Fibroblast of lung (primary cell): Measurements from ENCODE around the gene RPS6KC1. TPM values are rescaled to one million over a fixed set of nuclear protein-coding genes. Genes with fewer than 3 reads are reported as not detected.

Experiments
- DNase-seq, 2 donors: peaks; one replicate each; pipeline versions ENCODE4 v3.0.0 to v3.0.0-alpha.2; 2010; ENCODE audit warnings: low read depth in 2 of 2
- H2AFZ ChIP-seq: 2 replicates; pipeline ENCODE4 v1.5.1; 2012; ENCODE audit warnings: low read length, control low read depth, inconsistent platforms
- H3K27ac ChIP-seq: 2 replicates; pipeline ENCODE4 v1.5.1; 2011; ENCODE audit warnings: low read length, control low read depth; ENCODE audit not compliant: insufficient read depth
- H3K27me3 ChIP-seq: 2 replicates; pipeline ENCODE4 v1.5.1; 2011; ENCODE audit warnings: mild to moderate bottlenecking, low read length; ENCODE audit not compliant: control insufficient read depth, insufficient read depth
- H3K36me3 ChIP-seq: 2 replicates; pipeline ENCODE4 v1.5.1; 2011; ENCODE audit warnings: low read length; ENCODE audit not compliant: control insufficient read depth, insufficient read depth
- H3K4me1 ChIP-seq: 2 replicates; pipeline ENCODE4 v1.5.1; 2011; ENCODE audit warnings: low read length; ENCODE audit not compliant: control insufficient read depth, insufficient read depth; ENCODE audit errors: extremely low read depth
- H3K4me2 ChIP-seq: 2 replicates; pipeline ENCODE4 v1.5.1; 2011; ENCODE audit warnings: low read length, control low read depth; ENCODE audit not compliant: insufficient read depth; ENCODE audit errors: extremely low read depth
- H3K4me3 ChIP-seq, 4 experiments: fragments of 200-600 bp in 1 of 4; sonication (generic) in 1 of 4; replicated peaks in 1 of 4; 2 replicates each; pipeline ENCODE4 v1.5.1; 2011 to 2016; ENCODE audit warnings: low read length in 4 of 4, low read depth in 3 of 4, mild to moderate bottlenecking in 3 of 4, control low read depth in 2 of 4, inconsistent platforms in 1 of 4, mixed read lengths in 1 of 4; ENCODE audit not compliant: insufficient read depth in 1 of 4; ENCODE audit errors: control extremely low read depth in 1 of 4
- H3K79me2 ChIP-seq: 2 replicates; pipeline ENCODE4 v1.5.1; 2012; ENCODE audit warnings: mild to moderate bottlenecking, low read length, inconsistent platforms; ENCODE audit not compliant: control insufficient read depth, insufficient read depth
- H3K9ac ChIP-seq: 2 replicates; pipeline ENCODE4 v1.5.1; 2011; ENCODE audit warnings: mild to moderate bottlenecking, low read length, control low read depth; ENCODE audit not compliant: insufficient read depth
- H3K9me3 ChIP-seq: 2 replicates; pipeline ENCODE4 v1.5.1; 2012; ENCODE audit warnings: low read depth, low read length; ENCODE audit not compliant: control insufficient read depth, insufficient read depth
- H4K20me1 ChIP-seq: 2 replicates; pipeline ENCODE4 v1.5.1; 2011; ENCODE audit warnings: low read length; ENCODE audit not compliant: control insufficient read depth, insufficient read depth; ENCODE audit errors: extremely low read depth
- EZH2 ChIP-seq: IDR thresholded peaks from 2 replicates; pipeline ENCODE4 v1.5.1; 2012; ENCODE audit warnings: low read length, control low read depth, mild to moderate bottlenecking; ENCODE audit errors: missing control alignments
- polyA plus RNA-seq, 2 donors: library from polyadenylated mRNA; depleted of rRNA in 1 of 2; stranded (reverse) in 1 of 2; unstranded in 1 of 2; fragments of >200 nt; gene quantifications; 2 replicates each; pipeline ENCODE4 v1.2.1, GENCODE V29; 2011 to 2012; ENCODE audit warnings: missing spikeins in 1 of 2
- total RNA-seq: library from RNA; depleted of rRNA; stranded (reverse); fragments of >200 nt; gene quantifications from 2 replicates; pipeline ENCODE4 v1.2.1, GENCODE V29; 2014
- TF ChIP-seq, protein P1 (sequence below), 2 donors: IDR thresholded peaks in 1 of 2; conservative IDR thresholded peaks in 1 of 2; 1 replicate in 1 of 2; 2 replicates in 1 of 2; pipeline ENCODE4 v1.5.1; 2011 to 2012; ENCODE audit warnings: low read length in 2 of 2, control low read depth in 1 of 2, inconsistent platforms in 1 of 2, low read depth in 1 of 2, mild to moderate bottlenecking in 1 of 2

Gene RPS6KC1
- total and polyA plus RNA-seq, 2 donors (not counting 1 experiment from before 2014, with no cell fraction given): 20.9 to 33.5 TPM

DNA sequence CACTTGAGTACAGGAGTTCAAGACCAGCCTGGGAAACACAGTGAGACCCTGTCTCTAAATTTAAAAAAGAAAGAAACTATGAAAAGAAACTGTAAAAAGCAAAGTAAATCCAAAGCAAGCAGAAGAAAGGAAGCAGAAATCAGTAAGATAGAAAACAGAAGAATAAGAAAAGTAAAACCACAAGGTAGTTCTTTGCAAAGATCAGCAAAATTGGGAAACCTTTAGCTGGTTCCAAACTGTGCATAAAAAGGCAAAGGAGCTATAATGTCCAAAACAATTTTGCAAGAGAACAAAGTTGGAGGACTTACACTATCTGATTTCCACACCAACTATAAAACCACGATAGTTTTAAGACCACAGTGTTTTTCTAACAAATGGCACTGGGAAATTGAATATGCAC is 218.8 kb downstream of the RPS6KC1 start:
- H3K4me3 ChIP-seq: no peak overlapping the region
- no peaks in the 10 kb centered on the region for H3K79me2 ChIP-seq
- TF ChIP-seq, protein P1, sequence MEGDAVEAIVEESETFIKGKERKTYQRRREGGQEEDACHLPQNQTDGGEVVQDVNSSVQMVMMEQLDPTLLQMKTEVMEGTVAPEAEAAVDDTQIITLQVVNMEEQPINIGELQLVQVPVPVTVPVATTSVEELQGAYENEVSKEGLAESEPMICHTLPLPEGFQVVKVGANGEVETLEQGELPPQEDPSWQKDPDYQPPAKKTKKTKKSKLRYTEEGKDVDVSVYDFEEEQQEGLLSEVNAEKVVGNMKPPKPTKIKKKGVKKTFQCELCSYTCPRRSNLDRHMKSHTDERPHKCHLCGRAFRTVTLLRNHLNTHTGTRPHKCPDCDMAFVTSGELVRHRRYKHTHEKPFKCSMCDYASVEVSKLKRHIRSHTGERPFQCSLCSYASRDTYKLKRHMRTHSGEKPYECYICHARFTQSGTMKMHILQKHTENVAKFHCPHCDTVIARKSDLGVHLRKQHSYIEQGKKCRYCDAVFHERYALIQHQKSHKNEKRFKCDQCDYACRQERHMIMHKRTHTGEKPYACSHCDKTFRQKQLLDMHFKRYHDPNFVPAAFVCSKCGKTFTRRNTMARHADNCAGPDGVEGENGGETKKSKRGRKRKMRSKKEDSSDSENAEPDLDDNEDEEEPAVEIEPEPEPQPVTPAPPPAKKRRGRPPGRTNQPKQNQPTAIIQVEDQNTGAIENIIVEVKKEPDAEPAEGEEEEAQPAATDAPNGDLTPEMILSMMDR (conservative IDR thresholded peaks at IDR 0.05 in 1 of 2, IDR thresholded peaks at IDR 0.05 in 1 of 2; ENCODE audit: low read depth in 1 of 2, low read length in 2 of 2): no peak
- no peak for TF ChIP-seq EZH2
- H4K20me1 ChIP-seq: no peaks in the 10 kb centered on the region
- no peak overlapping the region for H3K9ac ChIP-seq
- H2AFZ ChIP-seq: no peak overlapping the region
- no peaks in the 10 kb centered on the region for H3K4me1 ChIP-seq
- H3K4me2 ChIP-seq: no peak overlapping the region
- H3K27me3 ChIP-seq: no peaks in the 10 kb centered on the region
- H3K36me3 ChIP-seq: no peaks in the 10 kb centered on the region
- no peak overlapping the region for H3K27ac ChIP-seq
- peak in 1 of 2 donors; percentile 2 for DNase-seq
- H3K9me3 ChIP-seq: no peaks in the 10 kb centered on the region

DNA sequence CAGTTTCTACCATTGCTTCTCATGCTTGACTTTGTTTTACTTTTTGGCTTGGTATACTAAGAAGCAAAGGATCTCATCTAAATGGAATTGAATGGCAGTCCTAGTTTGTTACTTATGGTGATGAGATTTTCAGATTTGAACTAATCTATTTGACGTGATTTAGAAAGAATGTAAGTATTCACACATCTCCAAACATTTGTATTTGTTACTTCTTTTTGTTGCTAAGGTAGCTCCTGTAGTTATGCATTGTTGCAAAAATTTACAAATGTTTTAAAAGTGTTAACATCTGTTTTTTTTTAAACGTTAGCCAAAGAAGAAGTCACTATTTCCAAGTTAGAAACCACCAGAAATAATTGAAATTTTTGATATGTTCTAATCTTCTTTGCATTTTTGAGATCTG is 222.5 kb downstream of the RPS6KC1 start:
- TF ChIP-seq EZH2: no peak
- TF ChIP-seq, protein P1 (conservative IDR thresholded peaks at IDR 0.05 in 1 of 2, IDR thresholded peaks at IDR 0.05 in 1 of 2; ENCODE audit: low read depth in 1 of 2, low read length in 2 of 2): no peak
- no peak overlapping the region for H3K4me3 ChIP-seq
- peak in 1 of 2 donors; percentile 7 for DNase-seq

DNA sequence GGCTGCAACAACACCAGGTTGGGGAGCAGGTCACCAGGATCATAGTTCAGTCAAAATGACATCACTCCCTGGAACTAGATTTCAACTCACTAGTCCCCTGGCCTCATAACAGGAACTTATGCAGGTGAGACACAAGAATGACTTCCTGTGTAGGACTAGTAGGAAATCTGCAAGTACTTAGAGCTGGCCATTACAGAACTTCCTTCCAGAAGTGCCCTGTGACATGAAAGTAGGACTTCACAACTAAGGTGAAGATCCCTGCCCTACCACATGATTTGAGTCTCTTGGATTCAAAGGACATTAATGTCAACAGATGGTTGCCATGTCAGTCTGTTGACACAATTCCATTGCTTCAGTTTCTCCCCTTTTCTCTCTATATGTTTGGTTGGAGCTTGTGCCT is 223.1 kb downstream of the RPS6KC1 start:
- TF ChIP-seq EZH2: no peak
- TF ChIP-seq, protein P1 (conservative IDR thresholded peaks at IDR 0.05 in 1 of 2, IDR thresholded peaks at IDR 0.05 in 1 of 2; ENCODE audit: low read depth in 1 of 2, low read length in 2 of 2): no peak
- H3K79me2 ChIP-seq: no peaks in the 10 kb centered on the region
- H3K27me3 ChIP-seq: no peaks in the 10 kb centered on the region
- no peak overlapping the region for H3K4me3 ChIP-seq
- DNase-seq: no peak
- no peaks in the 10 kb centered on the region for H4K20me1 ChIP-seq
- no peaks in the 10 kb centered on the region for H3K9me3 ChIP-seq
- H3K4me1 ChIP-seq: no peaks in the 10 kb centered on the region
- no peak overlapping the region for H3K27ac ChIP-seq
- H3K9ac ChIP-seq: no peak overlapping the region
- no peak overlapping the region for H2AFZ ChIP-seq
- no peaks in the 10 kb centered on the region for H3K36me3 ChIP-seq
- no peak overlapping the region for H3K4me2 ChIP-seq

More for the DNA sequence above, 222.5 kb downstream of the RPS6KC1 start:
- Histone ChIP-seq H3K36me3 (no peaks in the 10 kb centered on the region), H3K27ac (no peak overlapping the region), H3K9me3 (no peaks in the 10 kb centered on the region), H2AFZ (no peak overlapping the region), H3K27me3 (no peaks in the 10 kb centered on the region), H4K20me1 (no peaks in the 10 kb centered on the region), H3K4me1 (no peaks in the 10 kb centered on the region), H3K9ac (no peak overlapping the region), H3K4me2 (no peak overlapping the region), H3K79me2 (no peaks in the 10 kb centered on the region)
